Measurements from ENCODE around the gene NR4A2.
A peak's percentile ranks its signal among the peaks of the same experiment; 100 is the strongest.

NR4A2 gene

DNA sequence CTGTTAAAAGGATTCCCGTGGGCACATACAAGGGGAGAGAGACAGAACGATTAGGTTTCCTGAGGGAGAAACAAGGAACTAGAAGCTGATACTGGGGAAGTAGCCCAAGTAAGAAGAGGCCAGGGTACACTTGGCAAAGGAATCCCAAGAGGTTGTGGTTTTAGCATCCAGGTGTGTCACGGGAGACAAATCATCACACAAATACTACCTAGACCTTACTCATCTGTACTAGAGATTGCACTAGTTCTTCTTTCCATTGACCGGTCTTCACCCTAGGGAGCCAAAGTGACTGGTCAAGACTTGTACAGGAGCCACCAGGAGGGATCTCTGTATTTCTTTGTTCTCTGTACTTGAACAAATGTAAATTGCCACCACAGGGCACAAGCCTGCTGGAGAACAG is 14.2 kb upstream of the NR4A2 start:
- Histone ChIP-seq H3K4me3 (ENCODE audit: low read length) (no peak overlapping the region), H3K9me3 (ENCODE audit: control insufficient read depth, low read length) (no peaks in the 10 kb centered on the region), H3K36me3 (ENCODE audit: control insufficient read depth, insufficient read depth, low read length) (no peaks in the 10 kb centered on the region), H3K4me1 (ENCODE audit: control insufficient read depth, insufficient read depth, low read length) (no peaks in the 10 kb centered on the region), H3K9ac (ENCODE audit: low read length) (no peak overlapping the region), H3K27me3 (ENCODE audit: control insufficient read depth, insufficient read depth, low read length) (no peaks in the 10 kb centered on the region)

DNA sequence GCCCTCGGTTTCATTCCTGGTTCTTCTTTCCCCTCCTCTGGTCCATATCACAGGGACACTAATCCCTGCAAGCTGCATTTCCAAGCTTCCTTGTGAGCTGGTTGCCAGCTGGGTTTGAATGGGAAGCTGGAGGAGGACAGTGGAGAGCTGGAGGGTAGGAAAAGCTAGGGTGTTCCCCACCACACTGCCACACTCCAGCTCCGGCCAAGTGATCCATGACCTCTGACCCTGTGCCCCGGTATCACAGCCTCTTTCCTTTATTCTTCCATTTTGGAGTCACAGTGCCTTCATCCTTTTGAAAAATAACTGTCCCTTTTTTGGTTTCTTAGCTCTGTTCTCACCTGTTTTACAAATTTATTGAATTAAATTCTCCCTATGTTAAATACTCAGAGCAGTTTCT is 13.1 kb upstream of the NR4A2 start:
- peaks cover 5% of the 10 kb centered on the region for H3K4me1 ChIP-seq (ENCODE audit: control insufficient read depth, insufficient read depth, low read length)
- no peak overlapping the region for H3K4me3 ChIP-seq (ENCODE audit: low read length)
- H3K9me3 ChIP-seq (ENCODE audit: control insufficient read depth, low read length) = no peaks in the 10 kb centered on the region
- H3K36me3 ChIP-seq (ENCODE audit: control insufficient read depth, insufficient read depth, low read length) = no peaks in the 10 kb centered on the region
- H3K27me3 ChIP-seq (ENCODE audit: control insufficient read depth, insufficient read depth, low read length) = no peaks in the 10 kb centered on the region
- H3K9ac ChIP-seq (ENCODE audit: low read length) = no peak overlapping the region

DNA sequence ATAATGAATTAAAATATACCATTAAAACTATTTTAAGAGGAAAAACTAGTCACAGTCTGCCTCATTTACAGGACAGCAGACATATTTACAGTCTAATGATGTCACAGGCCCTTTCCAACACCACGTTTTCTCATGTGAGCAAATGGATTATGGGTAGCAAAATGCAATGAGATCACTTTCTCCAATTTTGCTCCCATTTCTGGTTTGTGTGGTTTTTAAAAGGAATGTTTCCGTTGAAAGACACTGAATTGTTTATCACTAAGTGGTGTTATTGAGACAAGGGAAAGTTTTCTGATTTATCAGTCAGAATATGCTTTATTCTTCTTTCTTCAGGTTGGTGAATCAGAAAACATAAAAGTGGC is 11.4 kb upstream of the NR4A2 start:
- H3K9me3 ChIP-seq (ENCODE audit: control insufficient read depth, low read length) = no peaks in the 10 kb centered on the region
- no peak overlapping the region for H3K9ac ChIP-seq (ENCODE audit: low read length)
- no peaks in the 10 kb centered on the region for H3K27me3 ChIP-seq (ENCODE audit: control insufficient read depth, insufficient read depth, low read length)
- H3K36me3 ChIP-seq (ENCODE audit: control insufficient read depth, insufficient read depth, low read length) = no peaks in the 10 kb centered on the region
- no peak overlapping the region for H3K4me3 ChIP-seq (ENCODE audit: low read length)
- H3K4me1 ChIP-seq (ENCODE audit: control insufficient read depth, insufficient read depth, low read length) = peaks cover 22% of the 10 kb centered on the region

GRCh38 chr2:156343096-156343939 is 10.8 kb upstream of the NR4A2 start:
- H3K4me3 ChIP-seq (ENCODE audit: low read length) = peak overlapping the region; percentile 65
- peaks cover 28% of the 10 kb centered on the region for H3K4me1 ChIP-seq (ENCODE audit: control insufficient read depth, insufficient read depth, low read length)
- H3K9ac ChIP-seq (ENCODE audit: low read length) = peak overlapping the region; percentile 91
- H3K36me3 ChIP-seq (ENCODE audit: control insufficient read depth, insufficient read depth, low read length) = no peaks in the 10 kb centered on the region
- no peaks in the 10 kb centered on the region for H3K9me3 ChIP-seq (ENCODE audit: control insufficient read depth, low read length)
- no peaks in the 10 kb centered on the region for H3K27me3 ChIP-seq (ENCODE audit: control insufficient read depth, insufficient read depth, low read length)

- Histone ChIP-seq H3K36me3 (ENCODE audit: control insufficient read depth, insufficient read depth, low read length) (no peaks in the 10 kb centered on the region), H3K9ac (ENCODE audit: low read length) (peak overlapping the region; percentile 99), H3K27me3 (ENCODE audit: control insufficient read depth, insufficient read depth, low read length) (no peaks in the 10 kb centered on the region), H3K4me1 (ENCODE audit: control insufficient read depth, insufficient read depth, low read length) (peaks cover 30% of the 10 kb centered on the region), H3K4me3 (ENCODE audit: low read length) (peak overlapping the region; percentile 80), H3K9me3 (ENCODE audit: control insufficient read depth, low read length) (no peaks in the 10 kb centered on the region)
Observed at GRCh38 chr2:156342254-156343095, 10.0 kb upstream of the NR4A2 start.

DNA sequence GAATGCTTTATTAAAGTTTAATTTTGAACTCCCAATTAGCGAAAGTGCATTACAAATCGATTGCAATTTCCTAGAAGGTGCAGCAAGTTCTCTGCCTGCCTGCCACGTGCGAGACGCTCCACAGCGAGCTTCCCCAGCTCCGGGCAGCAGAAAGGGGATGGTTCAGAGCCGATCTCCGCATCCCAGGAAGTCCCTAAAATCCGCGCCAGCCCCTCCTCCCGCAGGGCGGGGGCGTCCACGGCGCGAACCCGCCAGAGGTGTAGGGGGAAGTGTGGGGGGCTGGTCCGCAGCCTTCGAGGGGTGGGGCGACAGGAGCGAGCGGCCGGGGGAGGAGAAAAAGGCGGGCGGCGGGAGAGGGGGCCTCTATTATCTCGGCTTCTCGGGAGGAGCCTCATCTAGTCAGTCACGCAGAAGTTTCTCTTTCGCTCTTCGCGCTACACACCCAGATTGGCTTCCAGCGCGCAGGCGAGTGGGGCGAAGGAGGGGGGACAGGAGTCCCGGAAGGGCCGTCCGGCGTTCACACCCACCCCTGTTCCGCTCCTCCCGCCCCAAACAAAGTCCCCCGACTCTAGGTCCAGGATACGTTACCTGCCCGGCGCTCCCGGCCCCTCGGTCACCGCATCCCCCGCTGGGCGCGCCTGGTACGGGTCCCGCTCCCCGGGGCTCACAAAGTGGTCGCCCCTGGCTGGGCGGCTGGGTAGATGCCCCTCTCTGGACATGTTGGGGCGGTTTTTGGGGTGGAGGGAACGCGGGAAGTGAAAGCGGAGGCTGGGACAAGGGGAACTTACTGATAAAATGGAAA is 9.1 kb upstream of the NR4A2 start:
- Histone ChIP-seq H3K4me1 (ENCODE audit: control insufficient read depth, insufficient read depth, low read length) (peaks cover 30% of the 10 kb centered on the region), H3K9ac (ENCODE audit: low read length) (peak overlapping the region; percentile 99), H3K36me3 (ENCODE audit: control insufficient read depth, insufficient read depth, low read length) (no peaks in the 10 kb centered on the region), H3K27me3 (ENCODE audit: control insufficient read depth, insufficient read depth, low read length) (no peaks in the 10 kb centered on the region), H3K9me3 (ENCODE audit: control insufficient read depth, low read length) (no peaks in the 10 kb centered on the region), H3K4me3 (ENCODE audit: low read length) (peak overlapping the region; percentile 80)

DNA sequence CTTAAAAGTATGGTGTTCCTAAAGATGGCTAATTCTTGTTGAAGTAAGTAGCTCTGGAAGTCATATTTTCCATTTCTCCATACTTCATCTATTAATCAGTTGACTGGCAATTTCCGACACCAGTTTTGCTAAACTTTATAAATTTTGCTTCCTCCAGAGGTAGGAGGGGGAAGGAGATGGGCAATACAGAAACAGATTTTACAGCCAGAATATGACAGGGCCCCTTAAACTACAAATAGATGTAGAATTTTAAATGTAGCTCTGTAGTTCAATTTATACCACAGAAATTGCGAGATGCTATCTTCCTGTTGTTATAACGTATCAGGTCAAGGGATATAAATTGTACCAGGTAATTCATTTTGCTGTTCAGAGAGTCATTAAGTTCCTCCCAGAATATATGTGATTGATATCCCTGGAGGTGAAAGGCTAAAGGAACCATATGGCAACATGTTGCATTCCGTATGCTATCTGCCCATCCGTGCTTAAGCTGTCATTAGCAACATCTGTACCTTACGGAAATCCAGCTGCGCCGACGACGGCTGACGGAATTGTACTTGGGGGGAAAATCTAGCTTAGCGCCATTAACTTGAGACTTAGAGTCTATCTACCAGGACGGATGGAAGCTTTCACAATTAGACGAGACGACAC is 8.4 kb upstream of the NR4A2 start:
- Histone ChIP-seq H3K27me3 (ENCODE audit: control insufficient read depth, insufficient read depth, low read length) (no peaks in the 10 kb centered on the region), H3K9me3 (ENCODE audit: control insufficient read depth, low read length) (no peaks in the 10 kb centered on the region), H3K9ac (ENCODE audit: low read length) (peak overlapping the region; percentile 99), H3K4me3 (ENCODE audit: low read length) (peak overlapping the region; percentile 80), H3K36me3 (ENCODE audit: control insufficient read depth, insufficient read depth, low read length) (no peaks in the 10 kb centered on the region), H3K4me1 (ENCODE audit: control insufficient read depth, insufficient read depth, low read length) (peaks cover 30% of the 10 kb centered on the region)

- H3K9me3 ChIP-seq (ENCODE audit: control insufficient read depth, low read length) = no peaks in the 10 kb centered on the region
- H3K4me3 ChIP-seq (ENCODE audit: low read length) = no peak overlapping the region
- no peaks in the 10 kb centered on the region for H3K36me3 ChIP-seq (ENCODE audit: control insufficient read depth, insufficient read depth, low read length)
- H3K9ac ChIP-seq (ENCODE audit: low read length) = peak overlapping the region; percentile 99
- H3K27me3 ChIP-seq (ENCODE audit: control insufficient read depth, insufficient read depth, low read length) = no peaks in the 10 kb centered on the region
- peaks cover 30% of the 10 kb centered on the region for H3K4me1 ChIP-seq (ENCODE audit: control insufficient read depth, insufficient read depth, low read length)
Observed at GRCh38 chr2:156340377-156340776, 7.9 kb upstream of the NR4A2 start.

- peaks cover 30% of the 10 kb centered on the region for H3K4me1 ChIP-seq (ENCODE audit: control insufficient read depth, insufficient read depth, low read length)
- no peak overlapping the region for H3K9ac ChIP-seq (ENCODE audit: low read length)
- H3K4me3 ChIP-seq (ENCODE audit: low read length) = no peak overlapping the region
- H3K9me3 ChIP-seq (ENCODE audit: control insufficient read depth, low read length) = no peaks in the 10 kb centered on the region
- no peaks in the 10 kb centered on the region for H3K27me3 ChIP-seq (ENCODE audit: control insufficient read depth, insufficient read depth, low read length)
- no peaks in the 10 kb centered on the region for H3K36me3 ChIP-seq (ENCODE audit: control insufficient read depth, insufficient read depth, low read length)
Observed at GRCh38 chr2:156339865-156340264, 7.3 kb upstream of the NR4A2 start.

- Histone ChIP-seq H3K27me3 (ENCODE audit: control insufficient read depth, insufficient read depth, low read length) (no peaks in the 10 kb centered on the region), H3K9me3 (ENCODE audit: control insufficient read depth, low read length) (no peaks in the 10 kb centered on the region), H3K36me3 (ENCODE audit: control insufficient read depth, insufficient read depth, low read length) (no peaks in the 10 kb centered on the region), H3K4me3 (ENCODE audit: low read length) (no peak overlapping the region), H3K4me1 (ENCODE audit: control insufficient read depth, insufficient read depth, low read length) (peaks cover 30% of the 10 kb centered on the region), H3K9ac (ENCODE audit: low read length) (no peak overlapping the region)
Observed at GRCh38 chr2:156339110-156339847, 6.8 kb upstream of the NR4A2 start.

DNA sequence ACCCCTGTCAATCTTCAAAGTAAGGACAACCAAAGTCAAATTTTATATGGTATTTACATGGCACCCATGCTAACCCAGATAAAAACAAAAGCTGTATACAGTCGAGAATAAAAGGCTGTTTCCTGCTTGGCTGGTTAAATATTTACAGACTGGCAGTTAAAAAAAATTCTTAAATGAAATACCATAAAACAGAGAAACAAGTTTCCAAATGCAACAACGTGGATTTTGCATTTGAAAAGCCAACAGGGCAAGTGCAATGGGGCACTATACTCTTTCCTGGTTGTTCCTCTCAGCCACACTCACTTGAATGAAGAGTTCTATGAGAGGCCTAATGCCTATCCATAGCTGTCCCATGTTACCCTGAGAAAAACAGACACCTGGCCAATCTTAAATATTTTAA is 6.1 kb upstream of the NR4A2 start:
- no peak overlapping the region for H3K9ac ChIP-seq (ENCODE audit: low read length)
- no peaks in the 10 kb centered on the region for H3K36me3 ChIP-seq (ENCODE audit: control insufficient read depth, insufficient read depth, low read length)
- no peak overlapping the region for H3K4me3 ChIP-seq (ENCODE audit: low read length)
- no peaks in the 10 kb centered on the region for H3K9me3 ChIP-seq (ENCODE audit: control insufficient read depth, low read length)
- H3K4me1 ChIP-seq (ENCODE audit: control insufficient read depth, insufficient read depth, low read length) = peaks cover 30% of the 10 kb centered on the region
- no peaks in the 10 kb centered on the region for H3K27me3 ChIP-seq (ENCODE audit: control insufficient read depth, insufficient read depth, low read length)
